Epithelial cell of proximal tubule (primary cell): ENCODE data around the gene KCNQ1OT1. TPM values are rescaled to one million over a fixed set of nuclear protein-coding genes. Genes with fewer than 3 reads are reported as not detected.
A peak's percentile ranks its signal among the peaks of the same experiment; 100 is the strongest.

Experiments used
- DNase-seq: peaks from one replicate; pipeline ENCODE4 v3.0.0-alpha.2; 2011; ENCODE audit warnings: low read depth
- H3K4me3 ChIP-seq: 2 replicates; pipeline ENCODE4 v1.5.1; 2011; ENCODE audit warnings: low read depth, mild to moderate bottlenecking, low read length
- total RNA-seq: library from RNA; depleted of rRNA; stranded (reverse); fragments of >200 nt; gene quantifications from 2 replicates; pipeline ENCODE4 v1.2.3, GENCODE V29; 2015
- TF ChIP-seq, protein P1 (sequence below): conservative IDR thresholded peaks from 2 replicates; pipeline ENCODE4 v1.5.1; 2012; ENCODE audit warnings: low read depth, mild to moderate bottlenecking, low read length

KCNQ1OT1 gene
- total RNA-seq: 0.14 and 0.63 TPM in 2 replicates

DNA sequence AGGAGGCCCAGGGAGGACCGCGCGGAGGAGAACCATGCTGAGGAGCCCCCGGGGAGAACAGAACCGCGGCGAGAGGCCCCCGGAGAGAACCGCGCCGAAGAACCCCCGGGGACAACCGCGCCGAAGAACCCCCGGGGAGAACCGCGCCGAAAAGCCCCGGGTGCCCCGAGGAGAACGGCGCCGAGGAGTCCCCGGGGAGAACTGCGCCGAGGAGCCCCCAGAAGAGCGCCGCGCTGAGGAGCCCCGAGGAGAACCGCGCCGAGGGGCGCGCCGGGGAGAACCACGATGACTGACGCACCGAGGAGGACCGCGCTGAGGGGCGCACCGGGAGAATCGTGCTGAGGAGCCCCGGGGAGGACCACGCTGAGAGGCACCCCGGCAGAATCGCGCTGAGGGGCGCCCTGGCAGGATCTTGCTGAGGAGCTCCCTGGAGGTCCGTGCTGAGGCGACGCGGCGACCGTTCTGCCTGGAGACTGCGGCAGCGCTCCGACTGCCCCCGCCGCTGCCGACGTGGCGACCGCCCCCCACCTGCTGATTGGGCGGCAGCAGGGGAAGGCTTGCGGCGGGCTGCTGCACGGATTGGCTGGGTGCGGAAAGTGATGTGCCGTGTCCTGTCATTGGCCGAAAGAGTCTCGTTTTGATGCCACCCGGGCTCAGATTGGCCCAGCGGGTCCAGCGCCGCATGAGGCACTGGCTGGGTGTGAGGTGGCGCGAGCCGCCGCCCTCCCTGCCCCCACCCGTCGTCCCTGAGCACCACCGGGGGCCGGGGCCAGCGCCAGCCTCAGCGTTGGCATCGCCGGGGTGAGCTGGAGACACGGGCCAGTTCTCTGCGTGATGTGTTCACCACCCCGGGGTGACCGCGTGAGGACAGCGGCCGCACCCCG is at the start of gene KCNQ1OT1:
KCNQ1OT1 (minus strand) TSS at position 464 of the 884 bp plus-strand sequence.
- H3K4me3 ChIP-seq: peak within 1 kb of the TSS; percentile 80
- peak; percentile 38 for DNase-seq
- TF ChIP-seq, protein P1, sequence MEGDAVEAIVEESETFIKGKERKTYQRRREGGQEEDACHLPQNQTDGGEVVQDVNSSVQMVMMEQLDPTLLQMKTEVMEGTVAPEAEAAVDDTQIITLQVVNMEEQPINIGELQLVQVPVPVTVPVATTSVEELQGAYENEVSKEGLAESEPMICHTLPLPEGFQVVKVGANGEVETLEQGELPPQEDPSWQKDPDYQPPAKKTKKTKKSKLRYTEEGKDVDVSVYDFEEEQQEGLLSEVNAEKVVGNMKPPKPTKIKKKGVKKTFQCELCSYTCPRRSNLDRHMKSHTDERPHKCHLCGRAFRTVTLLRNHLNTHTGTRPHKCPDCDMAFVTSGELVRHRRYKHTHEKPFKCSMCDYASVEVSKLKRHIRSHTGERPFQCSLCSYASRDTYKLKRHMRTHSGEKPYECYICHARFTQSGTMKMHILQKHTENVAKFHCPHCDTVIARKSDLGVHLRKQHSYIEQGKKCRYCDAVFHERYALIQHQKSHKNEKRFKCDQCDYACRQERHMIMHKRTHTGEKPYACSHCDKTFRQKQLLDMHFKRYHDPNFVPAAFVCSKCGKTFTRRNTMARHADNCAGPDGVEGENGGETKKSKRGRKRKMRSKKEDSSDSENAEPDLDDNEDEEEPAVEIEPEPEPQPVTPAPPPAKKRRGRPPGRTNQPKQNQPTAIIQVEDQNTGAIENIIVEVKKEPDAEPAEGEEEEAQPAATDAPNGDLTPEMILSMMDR: no peak

GRCh38 chr11:2748814-2749554 is 49.2 kb upstream of the KCNQ1OT1 start:
- no peak overlapping the region for H3K4me3 ChIP-seq
- TF ChIP-seq, protein P1: no peak
- no peak for DNase-seq

DNA sequence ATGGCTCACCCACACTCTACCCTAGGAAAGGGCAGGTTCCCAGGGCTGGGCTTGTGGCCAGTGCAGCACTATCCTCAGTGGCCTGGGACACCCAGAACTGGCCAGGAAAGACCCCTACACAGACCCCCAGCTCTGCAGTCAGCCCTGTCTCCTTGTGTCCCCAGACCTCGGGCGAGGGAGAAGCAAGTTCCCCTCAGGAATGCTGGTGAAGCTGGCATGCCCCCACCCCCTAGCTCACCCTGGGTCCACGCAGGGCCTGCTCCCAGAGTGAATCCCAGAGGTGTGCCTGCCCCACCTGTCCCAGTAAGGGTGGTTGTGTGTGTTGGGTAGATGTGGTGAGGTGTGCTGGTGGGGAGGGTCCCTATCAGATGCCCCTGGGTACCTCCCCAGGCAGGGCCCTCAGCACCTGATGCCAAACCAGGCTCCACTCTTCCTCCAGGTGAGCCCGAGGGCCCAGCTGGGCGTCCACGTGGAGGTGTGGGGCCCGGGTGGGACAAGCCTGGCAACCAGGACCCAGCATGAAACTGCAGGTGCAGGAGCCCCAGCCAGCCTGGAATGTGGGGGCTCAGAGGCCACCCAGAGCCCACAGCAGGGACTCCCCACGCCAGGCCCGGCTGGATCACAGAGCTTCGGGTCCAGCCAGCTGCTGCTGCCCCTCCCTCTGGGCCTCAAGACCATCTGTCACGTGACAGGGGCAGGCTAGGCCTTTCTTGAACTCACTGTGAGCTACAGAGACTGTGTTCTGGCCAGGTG is 48.4 kb upstream of the KCNQ1OT1 start:
- TF ChIP-seq, protein P1: no peak
- DNase-seq: no peak
- H3K4me3 ChIP-seq: no peak overlapping the region

DNA sequence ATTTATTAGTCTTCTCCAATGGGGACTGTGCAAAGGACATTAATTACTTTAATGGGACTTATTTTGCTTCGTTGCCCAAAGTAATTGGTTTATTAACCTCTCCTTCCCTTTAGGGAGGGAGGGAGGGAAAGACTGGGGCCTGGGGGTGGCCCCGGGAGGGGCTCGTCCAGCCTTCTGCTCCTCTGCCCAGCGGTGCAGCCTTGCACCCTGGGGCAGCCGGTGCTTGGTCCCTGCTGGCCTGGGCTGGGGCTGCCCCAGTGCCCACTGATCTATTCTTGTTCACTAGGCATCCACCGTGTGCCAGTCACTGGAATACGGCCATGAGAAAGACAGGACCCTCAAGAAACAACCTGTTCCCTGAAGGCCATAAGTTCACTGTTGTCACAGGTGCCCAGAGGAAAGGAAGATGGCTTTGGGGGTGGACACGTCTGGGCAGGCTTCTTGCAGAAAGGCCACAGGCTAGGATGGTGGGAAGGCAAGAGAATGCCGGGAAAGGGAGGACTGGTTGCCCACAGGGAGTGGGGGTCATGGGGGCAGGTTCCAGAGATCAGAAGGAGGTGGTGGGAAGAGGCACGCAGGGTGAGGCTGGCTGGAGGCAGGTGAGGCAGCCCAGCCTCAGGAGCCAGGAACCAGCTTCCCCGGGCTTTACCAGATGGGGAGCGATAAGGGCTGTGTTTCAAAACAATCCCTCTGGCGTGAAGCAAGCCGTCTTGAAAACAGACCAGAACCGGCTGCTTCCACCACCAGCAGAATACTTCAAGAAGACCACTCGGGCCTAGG is 47.6 kb upstream of the KCNQ1OT1 start:
- DNase-seq: no peak
- TF ChIP-seq, protein P1: no peak
- H3K4me3 ChIP-seq: no peak overlapping the region

- H3K4me3 ChIP-seq: no peak overlapping the region
- no peak for DNase-seq
- TF ChIP-seq, protein P1: no peak
Observed at GRCh38 chr11:2746401-2747247, 46.8 kb upstream of the KCNQ1OT1 start.
